Mesenteric fat pad (tissue), 1 donor: ENCODE measurements around the gene RASEF. TPM values are rescaled to one million over a fixed set of nuclear protein-coding genes. Genes with fewer than 3 reads are reported as not detected.
"Not testable (repeated sequence)": the region's sequence is repeated elsewhere in the genome, so short reads cannot be mapped to it uniquely, and the experiment has no call there.

Experiments used
- DNase-seq: peaks from one replicate; pipeline ENCODE4 v3.0.0-alpha.2; 2020; ENCODE audit warnings: low spot score
- long read RNA-seq: library from polyadenylated mRNA; unstranded; transcript quantifications from one replicate; pipeline ENCODE4 v2.0.0, GENCODE V29; 2020
- total RNA-seq: library from RNA; stranded (reverse); fragmentation: NEBNext Ultra II Directional; extraction: Animal tissue kit (Norgen Biotek cat#: 25700); gene quantifications from one replicate; pipeline ENCODE4 v1.2.1, GENCODE V29; 2021
- donor health status: DM: yes; HTN: yes; CAD: no.

The RASEF gene
- 0.06 TPM for total RNA-seq
- long read RNA-seq, partial matches to known transcripts = 0 of 1 reads
- long read RNA-seq, other reads (novel, unspliced or antisense) = 1 of 1 reads

DNA sequence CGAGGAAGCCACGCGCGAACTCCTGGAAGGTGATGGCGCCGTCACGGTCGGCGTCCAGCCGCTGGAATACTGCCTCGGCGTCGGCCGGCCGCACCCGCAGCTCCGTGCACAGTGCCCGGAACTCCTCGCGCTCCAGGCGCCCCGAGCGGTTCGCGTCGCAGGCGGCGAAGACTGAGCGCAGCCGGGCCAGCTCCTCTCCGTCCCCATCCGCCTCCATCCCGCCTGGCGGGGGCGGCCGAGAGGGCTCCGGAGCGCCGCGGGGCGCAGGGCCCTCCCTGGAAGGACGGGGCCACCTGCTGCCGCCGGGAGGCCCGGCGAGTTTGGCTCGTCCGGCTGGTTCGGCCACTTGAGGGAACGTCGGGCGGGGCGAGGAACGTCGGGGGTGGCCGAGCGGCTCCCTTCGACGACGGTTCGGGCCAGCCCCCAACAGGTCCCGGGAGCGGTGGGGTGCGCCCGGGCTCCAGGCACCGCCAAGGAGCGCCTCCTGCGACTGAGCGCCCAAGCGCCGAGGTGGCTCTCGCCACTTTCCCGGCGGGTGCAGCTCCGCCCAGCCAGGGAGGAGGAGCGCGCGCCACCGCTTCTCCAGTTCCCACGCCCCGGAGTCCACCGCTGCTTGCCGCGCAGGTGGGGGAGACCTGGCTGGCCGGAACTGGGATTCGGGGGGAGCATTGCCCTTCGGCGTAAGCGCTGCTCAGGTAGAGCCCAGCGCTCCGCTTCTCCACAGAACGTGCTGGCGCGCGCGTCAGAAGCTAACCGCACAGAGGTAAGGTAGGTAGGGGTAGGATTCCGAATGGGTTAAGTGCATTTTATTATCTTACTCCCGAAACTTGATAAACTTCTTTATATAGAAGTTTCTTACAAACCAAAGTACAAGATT lies at the start of gene RASEF:
RASEF (minus strand) TSS at position 492 of the 877 bp plus-strand sequence; CDS start at position 217, 275 bp downstream.
- DNase-seq = no peak

DNA sequence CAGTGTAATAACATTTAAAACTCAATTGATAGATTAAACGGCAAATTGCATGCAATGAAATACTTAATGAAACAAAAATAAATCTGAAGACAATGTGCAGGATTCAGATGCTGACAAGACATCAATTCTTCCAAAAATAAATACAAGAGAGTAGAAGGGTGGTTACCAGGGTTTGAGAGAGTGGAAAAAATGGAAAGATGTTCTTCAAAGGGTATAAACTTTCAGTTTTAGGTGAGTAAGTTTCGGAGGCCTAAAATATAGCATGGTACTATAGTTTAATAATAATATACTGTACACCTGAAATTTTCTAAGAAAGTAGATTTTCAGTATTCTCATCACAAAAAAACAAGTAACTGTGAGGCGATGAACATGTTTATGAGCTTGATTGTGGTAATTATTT lies 48.2 kb upstream of the RASEF start:
- DNase-seq = no peak

DNA sequence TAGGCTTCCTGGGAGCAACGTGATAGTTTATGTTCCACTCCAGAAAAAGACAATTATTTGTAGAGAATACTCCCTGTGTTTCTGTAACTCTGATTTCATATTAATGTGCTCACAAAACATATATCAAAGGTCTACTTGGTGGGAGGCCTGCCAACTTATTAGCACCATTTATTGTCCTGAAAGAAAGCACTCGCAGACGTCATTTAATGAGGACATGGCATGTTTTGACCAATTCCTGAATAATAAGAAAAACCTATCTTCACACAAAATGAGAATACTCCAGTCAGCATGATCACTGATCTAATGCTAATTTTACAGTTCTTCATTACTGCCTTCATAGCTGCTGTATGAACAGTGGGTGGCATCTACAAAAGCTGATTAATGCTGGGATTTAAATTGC lies 46.4 kb upstream of the RASEF start:
- DNase-seq = no peak

DNA sequence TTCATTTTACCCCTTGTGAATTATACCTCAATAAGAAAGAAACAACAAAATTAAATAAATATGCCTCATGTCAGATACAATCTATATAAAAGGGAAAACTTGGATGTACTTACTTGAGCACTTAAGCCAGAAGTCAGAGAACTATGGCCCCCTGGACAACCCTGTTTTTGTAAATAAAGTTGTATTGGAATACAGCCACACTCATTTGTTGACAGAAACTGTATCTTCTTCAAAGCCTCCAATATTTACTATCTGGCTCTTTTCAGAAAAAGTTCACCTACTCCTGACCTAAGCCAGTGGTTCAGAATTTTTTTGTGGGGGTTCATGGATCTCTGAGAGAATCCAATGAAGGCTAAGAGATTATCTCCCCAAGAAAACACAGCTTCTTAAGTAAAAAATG lies 45.3 kb upstream of the RASEF start:
- DNase-seq = no peak

DNA sequence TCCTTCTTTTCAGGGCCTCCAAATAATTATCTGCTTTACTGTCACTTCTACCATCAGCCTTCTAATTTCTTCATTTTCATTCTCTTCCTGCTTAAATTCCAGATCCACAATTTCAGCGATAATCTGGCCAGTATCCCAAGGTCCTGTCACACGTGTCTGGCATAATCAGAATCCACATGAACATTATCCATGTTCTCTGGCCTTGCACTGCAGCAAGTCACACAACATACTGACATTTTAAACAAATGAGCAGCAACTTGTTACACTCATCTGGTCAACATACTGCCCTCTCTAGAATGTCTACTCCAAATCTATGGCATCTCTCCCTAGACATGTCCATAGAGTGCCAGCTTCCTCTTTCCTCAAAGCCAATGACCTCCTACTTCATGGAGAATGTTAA lies 43.8 kb upstream of the RASEF start:
- DNase-seq = no peak

DNA sequence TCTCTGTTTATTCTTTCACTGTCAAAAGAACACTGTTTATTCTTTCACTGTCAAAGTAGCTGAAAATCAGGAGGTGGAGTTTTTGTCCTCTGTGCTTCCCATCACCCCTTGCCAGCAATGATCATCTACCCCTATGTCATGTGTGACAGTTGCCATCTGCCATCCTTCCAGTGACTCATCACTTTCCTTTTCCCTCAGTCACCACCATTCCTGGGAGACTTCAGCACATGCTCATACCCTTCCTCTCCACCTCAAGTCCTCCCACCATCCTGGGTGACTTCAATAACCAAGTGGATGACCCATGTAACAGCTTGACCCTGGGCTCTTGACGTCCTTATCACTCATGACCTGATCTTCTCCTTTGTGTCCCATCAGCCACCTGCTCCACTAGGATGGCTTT lies 43.3 kb upstream of the RASEF start:
- DNase-seq = no peak

DNA sequence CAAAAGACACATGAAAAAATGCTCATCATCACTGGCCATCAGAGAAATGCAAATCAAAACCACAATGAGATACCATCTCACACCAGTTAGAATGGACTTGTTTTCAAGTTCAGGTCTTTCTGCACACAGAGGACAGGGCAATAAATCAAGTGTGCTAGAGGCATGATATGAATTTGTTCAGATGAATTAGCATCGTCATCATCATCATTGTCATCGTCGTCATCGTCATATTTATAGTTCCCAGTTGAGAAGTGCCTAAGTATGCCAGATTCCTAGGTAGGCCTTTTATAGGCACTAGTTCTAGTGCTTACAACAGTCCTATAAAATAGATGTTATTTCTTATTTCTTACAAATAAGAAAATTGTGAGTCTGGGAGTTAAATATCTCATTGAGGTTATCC lies 34.7 kb upstream of the RASEF start:
- DNase-seq = no peak

DNA sequence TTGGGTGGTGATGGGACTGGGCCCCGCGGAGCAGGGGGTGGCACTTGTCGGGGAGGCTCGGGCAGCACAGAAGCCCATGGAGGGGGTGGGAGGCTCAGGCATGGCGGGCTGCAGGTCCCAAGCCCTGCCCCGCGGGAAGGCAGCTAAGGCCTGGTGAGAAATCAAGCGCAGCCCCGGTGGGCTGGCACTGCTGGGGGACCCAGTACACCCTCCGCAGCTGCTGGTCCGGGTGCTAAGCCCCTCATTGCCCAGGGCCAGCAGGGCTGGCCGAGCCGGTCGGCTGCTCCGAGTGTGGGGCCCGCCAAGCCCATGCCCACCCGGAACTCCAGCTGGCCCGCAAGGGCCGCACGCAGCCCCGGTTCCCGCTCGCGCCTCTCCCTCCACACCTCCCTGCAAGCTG lies 30.4 kb upstream of the RASEF start:
- not testable (repeated sequence) for DNase-seq

DNA sequence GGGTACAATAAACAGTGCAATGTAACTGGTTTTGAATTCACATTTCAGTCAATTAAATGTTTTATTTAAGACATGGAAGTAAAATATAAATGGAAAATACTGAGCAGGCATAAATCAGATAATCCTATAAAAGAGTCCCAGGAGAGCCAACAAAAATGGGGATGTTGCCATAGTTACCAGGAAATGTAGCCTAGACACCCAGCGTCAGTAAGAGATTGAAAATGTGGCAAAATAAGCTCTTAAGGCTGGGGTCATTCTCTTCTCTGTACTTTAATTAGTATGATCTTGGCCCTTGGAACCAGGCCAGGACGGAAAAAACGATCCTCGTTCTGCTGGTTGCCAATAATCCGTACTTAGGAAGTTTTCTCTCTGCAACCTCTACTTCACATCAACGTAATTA lies 18.9 kb upstream of the RASEF start:
- no peak for DNase-seq

DNA sequence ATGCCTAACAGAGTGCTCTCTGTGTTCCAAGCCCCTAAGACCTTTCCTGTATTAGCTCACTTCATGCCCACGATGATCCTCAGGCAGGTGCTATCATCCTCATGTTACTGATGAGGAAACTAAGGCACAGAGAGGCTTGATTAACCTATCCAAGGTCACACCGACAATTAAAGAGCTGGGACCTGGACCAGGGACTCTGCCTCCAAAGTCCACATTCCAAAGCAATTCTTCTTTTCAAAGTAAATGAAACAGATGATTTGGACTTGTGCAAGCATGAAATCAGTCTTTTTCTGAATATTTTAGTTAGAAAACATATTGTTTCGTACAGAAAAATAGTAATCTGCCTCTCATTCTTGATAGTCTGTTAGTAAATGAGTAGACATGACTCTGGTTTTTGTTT lies 18.1 kb upstream of the RASEF start:
- DNase-seq = no peak

DNA sequence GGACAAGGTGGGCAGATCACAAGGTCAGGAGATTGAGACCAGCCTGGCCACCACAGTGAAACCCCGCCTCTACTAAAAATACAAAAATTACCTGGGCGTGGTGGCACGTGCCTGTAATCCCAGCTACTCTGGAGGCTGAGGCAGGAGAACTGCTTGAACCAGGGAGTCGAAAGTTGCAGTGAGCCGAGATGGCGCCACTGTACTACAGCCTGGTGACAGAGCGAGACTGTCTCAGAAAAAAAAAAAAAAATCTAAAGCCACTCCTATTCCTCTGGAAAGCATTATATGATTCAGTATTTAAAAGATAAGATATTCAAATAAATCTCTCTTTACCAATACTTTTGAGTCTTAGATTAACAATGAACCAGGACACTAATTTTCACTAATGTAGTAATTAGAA lies 13.0 kb upstream of the RASEF start:
- not testable (repeated sequence) for DNase-seq

DNA sequence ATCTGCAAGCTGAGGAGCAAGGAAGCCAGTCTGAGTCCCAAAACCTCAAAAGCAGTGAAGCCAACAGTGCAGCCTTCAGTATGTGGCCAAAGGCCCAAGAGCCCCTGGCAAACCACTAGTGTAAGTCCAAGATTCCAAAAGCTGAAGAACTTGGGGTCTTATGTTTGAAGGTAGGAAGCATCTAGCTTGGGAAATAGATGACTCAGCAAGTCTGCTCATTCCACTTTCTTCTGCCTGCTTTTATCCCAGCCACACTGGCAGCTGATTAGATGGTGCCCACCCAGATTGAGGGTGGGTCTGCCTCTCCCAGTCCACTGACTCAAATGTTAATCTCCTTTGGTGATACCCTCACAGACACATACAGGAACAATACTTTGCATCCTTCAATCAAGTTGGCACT lies 9.6 kb upstream of the RASEF start:
- not testable (repeated sequence) for DNase-seq

DNA sequence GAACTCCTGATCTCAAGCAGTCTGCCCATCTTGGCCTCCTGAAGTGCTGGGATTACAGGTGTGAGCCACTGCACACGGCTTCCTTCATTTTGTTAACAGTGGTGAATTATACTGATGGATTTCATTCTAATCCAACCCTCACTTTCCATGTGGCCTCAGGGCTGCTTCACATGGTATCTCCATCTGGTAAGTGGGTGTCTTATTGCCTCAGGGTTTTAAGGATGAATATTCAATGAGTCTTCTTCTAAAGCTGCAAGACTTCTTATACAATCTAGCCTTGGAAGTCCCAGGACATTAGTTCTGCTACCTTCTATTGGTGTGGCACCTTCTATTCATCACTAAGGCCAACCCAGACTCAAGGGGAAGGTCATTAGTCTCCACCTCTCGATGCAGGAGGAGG lies 8.7 kb upstream of the RASEF start:
- DNase-seq = no peak

DNA sequence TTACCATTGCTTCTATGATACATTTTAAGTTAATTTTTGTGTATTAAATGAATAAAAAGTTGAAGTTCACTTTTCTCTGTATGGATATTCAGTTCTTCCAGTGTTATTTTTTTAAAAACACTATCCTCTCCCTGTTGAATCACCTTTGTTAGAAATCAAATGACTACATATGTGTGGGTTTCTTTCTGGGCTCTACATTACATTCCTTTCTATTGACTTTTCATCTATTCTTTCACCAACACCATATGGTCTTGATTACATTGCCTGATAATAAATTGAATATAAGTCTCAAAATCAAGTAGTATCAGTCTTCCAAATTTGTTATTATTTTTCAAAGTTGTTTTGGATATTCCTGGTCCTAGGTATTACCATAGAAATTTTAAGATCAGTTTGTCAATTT lies 7.3 kb upstream of the RASEF start:
- DNase-seq = no peak

DNA sequence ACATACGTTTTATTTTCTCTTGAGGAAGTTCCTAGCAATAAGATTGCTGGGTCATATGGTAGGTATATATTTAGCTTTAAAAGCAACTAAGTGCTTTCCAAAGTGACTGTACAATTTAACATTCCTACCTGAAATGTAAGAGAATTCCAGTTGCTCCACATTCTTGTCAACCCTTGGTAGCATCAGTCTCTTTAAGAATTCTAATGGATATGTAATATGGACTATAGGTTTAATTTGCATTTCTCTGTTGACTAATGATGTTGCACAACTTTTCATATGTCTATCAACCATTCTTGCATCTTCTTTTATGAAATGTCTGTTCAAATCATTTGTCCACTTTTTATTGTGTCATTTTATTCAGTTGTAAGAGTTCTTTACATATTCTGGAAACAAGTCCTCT lies 6.7 kb upstream of the RASEF start:
- DNase-seq = no peak

DNA sequence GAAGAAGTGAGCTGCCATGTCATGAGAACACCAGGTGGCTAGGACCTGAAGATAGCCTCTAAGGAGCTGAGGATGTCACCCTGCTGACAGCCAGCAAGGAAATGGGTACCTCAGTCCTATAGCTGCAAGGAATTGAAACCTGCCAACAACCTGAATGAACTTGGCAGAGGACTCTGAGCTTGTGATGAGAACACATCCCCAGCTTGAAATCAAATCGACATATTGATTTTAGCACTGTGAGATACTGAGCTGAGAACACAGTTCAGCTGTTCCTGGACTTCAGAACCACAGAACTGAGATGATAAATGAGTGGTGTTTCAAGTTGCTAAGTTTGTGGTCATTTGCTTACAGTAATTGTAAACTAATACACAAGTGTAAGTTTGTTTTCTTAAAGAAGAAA lies 5.5 kb upstream of the RASEF start:
- DNase-seq = no peak

DNA sequence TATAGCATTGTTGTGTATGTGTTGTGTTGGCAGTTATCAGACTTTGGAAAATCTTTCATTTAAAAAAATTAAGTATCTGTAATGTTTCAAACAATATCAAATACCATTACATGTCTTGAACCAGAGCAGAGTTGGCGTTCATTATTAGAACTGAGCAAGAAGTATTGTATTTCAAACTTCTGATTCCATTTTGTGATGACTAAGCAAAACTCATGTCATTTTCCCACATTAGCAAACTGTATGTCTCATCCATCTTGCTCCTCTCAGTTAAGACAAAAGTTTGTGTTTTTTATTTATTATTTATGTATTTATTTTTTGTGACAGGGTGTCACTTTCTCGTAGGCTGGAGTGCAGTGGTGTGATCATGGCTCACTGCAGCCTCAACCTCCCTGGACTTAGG lies 4.6 kb upstream of the RASEF start:
- no peak for DNase-seq

DNA sequence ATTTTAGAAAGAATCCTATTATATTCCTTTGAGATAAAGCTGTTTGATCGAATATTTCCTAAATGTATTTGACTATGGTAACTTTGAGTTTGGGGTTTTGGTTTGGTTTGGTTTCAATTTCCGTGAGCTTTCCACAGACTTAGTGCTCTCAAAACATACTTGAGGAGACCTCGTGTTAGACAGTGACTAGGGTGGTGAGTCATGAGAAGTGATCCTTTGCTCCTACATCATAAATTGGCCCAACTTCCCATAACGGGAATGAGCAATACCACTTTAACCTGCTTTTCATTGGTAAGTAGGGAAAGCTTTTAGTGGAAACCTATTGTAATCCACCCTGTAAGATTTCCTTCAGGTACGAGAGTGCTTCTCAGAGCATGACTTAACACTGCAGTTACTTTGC lies 3.8 kb upstream of the RASEF start:
- no peak for DNase-seq

DNA sequence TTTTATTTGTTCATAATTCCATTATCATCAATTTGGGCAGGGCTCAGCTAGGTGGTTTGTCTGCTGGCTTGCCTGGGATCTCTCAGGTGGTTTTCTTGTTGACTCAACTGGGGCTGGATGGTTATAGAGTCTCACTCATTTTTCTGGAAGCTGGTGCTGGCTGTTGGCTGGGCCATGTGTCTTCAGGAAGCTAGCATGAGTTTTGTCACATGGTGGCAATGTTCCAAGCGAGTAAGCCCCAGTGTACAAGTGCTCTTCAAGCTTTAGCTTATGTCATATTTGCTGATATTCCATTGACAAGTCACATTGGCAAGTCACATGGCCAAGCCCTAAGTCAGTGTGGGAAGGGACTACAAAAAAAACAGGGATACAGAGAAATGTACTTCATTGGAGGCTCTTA lies 2.3 kb upstream of the RASEF start:
- no peak for DNase-seq

DNA sequence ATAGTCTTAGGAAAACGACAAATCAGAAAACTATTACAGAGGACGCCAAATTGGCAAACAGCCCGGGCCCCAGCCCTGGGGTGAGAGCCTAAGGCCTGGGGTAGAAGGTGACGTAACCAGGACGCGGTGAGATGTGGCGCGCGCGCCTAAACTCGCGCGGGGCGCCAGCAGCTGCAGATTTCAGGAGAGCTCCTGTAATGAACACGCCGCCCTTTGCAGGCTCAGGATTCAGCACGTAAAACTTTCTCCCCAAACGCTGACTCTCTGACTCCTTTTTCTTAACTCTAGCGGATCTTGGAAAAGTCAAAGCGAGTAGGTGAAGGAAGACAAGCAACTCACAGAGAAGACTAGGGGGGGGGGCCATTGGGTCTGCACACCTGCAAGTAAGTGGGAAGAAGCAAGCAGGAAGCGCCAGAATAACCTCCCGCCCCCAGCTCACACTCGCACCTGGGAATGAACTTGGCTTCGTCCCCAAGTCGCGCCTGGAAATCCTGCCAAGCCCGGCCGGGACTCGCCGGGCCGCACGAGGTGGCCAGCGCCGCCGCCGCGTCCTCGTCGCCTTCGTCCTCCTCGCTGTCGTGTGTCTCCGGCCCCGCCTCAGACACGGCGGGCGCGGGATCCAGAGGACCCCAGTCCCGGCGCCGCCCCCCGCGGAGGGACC lies 822 bp downstream of the RASEF start:
- no peak for DNase-seq

DNA sequence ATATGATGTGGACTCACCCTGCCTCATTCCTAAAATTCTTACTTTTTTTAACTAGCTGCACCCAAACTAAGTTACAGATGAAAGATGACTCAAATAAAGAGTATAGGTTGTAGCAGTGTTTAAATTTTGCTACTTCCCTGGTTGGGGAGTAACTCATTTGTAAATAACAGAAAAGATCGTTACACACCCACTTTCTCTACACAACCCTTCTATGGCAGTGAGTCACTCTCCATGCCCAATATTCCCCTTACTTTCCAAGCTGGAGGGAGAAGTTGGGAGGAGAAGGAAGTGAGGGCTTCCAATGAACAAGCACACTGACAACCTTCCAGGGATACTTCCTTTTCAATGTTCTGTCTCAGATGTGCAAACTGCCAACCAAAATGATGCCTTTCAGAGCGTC lies 1.9 kb downstream of the RASEF start:
- DNase-seq = no peak

DNA sequence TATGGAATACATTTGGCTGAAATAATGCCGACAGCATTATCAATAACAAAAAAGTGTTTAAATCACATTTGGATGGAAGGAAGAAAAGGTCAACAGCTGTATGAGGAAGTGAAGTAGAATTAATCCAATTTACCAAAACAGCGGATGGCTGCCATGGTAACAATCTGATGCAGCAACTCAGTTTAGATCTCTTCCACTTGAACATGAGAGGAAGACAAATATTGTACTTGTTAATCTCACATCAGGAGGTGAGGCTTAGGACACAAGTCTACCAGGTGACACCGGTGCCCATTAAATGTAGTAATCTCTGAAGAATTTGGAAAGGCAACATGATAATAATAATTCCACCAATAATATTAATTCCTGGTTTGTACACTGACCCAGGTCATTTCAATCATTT lies 2.4 kb downstream of the RASEF start:
- DNase-seq = no peak

DNA sequence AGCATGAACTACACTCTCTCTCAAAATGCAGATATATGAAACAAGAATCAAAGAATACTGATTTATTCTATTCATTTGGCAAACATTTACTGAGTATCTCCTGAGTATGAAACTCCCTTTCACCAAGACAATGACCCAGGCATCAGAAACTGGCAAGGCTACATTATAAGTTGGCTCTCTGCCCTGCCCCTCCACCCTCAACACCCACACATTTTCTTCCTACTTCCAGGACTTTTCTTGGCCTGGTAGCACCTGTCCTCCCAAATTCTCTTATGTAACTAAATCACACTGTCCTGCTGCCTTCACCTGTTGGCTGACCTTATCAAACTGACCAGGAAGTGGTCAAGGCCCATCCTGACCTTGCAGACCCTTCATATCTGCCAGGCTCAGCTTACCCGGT lies 3.5 kb downstream of the RASEF start:
- DNase-seq = no peak
